Body of pancreas (tissue), 4 donors: Measurements from ENCODE around the gene PFKL.
A peak's percentile ranks its signal among the peaks of the same experiment; 100 is the strongest.
"Not testable (repeated sequence)": the region's sequence is repeated elsewhere in the genome, so short reads cannot be mapped to it uniquely, and the experiment has no call there.

Experiments
- POLR2A ChIP-seq, 3 donors: fragments of 450-650 bp; IDR thresholded peaks; one replicate each; pipeline ENCODE4 v1.6.1; 2016; ENCODE audit warnings: antibody characterized with exemption in 3 of 3, mild to moderate bottlenecking in 2 of 3
- TF ChIP-seq, protein P1 (sequence below), 7 experiments: fragments of 450-650 bp in 4 of 7; fragments of 200-600 bp in 3 of 7; sonication (generic) in 3 of 7; IDR thresholded peaks; one replicate each; pipeline ENCODE4 v1.5.1; 2016 to 2019; ENCODE audit warnings: antibody characterized with exemption in 7 of 7

DNA sequence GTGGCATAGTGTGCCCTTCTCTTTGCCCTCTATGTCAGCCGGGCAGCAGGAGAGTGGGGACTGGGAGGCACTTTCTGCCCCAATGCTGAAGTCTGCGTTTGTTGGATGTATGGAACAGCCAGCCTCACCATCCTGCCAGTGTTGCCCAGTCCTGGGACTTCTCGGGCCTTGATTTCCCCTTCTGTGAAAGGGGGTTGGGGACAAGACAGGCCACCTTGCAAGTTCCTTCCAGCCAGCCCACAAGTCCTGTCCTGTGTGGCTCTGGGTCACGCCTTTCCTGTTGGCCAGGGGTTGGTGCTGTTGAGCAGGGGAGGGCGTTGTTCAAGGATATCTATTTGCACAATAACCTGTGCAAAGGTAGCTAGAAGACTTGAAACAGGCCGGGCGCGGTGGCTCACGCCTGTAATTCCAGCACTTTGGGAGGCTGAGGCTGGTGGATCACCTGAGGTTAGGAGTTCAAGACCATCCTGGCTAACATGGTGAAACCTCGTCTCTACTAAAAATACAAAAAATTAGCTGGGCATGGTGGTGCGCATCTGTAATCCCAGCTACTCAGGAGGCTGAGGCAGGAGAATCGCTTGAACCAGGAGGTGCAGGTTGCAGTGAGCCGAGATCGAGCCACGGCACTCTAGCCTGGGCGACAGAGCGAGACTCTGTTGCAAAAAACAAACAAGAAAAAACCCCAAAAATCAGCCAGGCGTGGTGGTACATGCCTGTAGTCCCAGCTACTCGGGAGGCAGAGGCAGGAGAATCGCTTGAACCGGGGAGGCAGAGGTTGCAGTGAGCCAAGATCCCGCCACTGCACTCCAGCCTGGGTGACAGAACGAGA is 2.9 kb downstream of the PFKL start:
- TF ChIP-seq, protein P1, sequence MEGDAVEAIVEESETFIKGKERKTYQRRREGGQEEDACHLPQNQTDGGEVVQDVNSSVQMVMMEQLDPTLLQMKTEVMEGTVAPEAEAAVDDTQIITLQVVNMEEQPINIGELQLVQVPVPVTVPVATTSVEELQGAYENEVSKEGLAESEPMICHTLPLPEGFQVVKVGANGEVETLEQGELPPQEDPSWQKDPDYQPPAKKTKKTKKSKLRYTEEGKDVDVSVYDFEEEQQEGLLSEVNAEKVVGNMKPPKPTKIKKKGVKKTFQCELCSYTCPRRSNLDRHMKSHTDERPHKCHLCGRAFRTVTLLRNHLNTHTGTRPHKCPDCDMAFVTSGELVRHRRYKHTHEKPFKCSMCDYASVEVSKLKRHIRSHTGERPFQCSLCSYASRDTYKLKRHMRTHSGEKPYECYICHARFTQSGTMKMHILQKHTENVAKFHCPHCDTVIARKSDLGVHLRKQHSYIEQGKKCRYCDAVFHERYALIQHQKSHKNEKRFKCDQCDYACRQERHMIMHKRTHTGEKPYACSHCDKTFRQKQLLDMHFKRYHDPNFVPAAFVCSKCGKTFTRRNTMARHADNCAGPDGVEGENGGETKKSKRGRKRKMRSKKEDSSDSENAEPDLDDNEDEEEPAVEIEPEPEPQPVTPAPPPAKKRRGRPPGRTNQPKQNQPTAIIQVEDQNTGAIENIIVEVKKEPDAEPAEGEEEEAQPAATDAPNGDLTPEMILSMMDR (IDR thresholded peaks at IDR 0.05): peak in 5 of 7 experiments; percentile 8 to 33 (median 15)
- TF ChIP-seq POLR2A (IDR thresholded peaks at IDR 0.05): not testable (repeated sequence)
